Fibroblast of the aortic adventitia (primary cell): ENCODE measurements around the gene EFCAB3. TPM values are rescaled to one million over a fixed set of nuclear protein-coding genes. Genes with fewer than 3 reads are reported as not detected.
A peak's percentile ranks its signal among the peaks of the same experiment; 100 is the strongest.
"Not testable (repeated sequence)": the region's sequence is repeated elsewhere in the genome, so short reads cannot be mapped to it uniquely, and the experiment has no call there.

Experiments used
- DNase-seq: peaks from one replicate; pipeline ENCODE4 v3.0.0-alpha.2; 2010; ENCODE audit warnings: low read depth
- H3K4me3 ChIP-seq: 2 replicates; pipeline ENCODE4 v1.5.1; 2011; ENCODE audit warnings: low read depth, mild to moderate bottlenecking, control low read depth, low read length, moderate library complexity
- total RNA-seq: library from RNA; depleted of rRNA; stranded (reverse); fragments of >200 nt; gene quantifications from 2 replicates; pipeline ENCODE4 v1.2.3, GENCODE V29; 2012; ENCODE audit warnings: low replicate concordance
- TF ChIP-seq, protein P1 (sequence below): IDR thresholded peaks from 2 replicates; pipeline ENCODE4 v1.5.1; 2011; ENCODE audit warnings: mild to moderate bottlenecking, low read length, control low read depth, inconsistent platforms; ENCODE audit not compliant: insufficient read depth

The EFCAB3 gene
- total RNA-seq, 1 donor: not detected

DNA sequence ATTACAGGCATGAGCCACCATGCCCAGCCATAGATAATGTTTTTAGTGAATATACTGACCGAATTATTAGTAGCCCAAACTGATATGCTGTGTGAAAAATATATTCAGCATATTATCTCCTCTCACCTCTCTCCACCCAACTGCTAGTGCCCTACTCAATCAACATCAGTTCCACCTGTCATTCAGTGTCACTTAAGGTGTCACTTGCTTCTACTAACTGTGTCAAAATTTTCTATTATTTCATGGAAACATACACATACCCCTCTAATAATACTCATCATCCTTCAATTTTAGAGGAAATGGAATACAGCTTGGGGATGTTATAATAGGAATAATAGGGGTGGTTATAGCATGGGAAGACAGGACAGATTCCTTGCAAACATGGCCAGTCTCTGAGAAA lies 12.6 kb downstream of the EFCAB3 start:
- H3K4me3 ChIP-seq: no peak overlapping the region
- TF ChIP-seq, protein P1, sequence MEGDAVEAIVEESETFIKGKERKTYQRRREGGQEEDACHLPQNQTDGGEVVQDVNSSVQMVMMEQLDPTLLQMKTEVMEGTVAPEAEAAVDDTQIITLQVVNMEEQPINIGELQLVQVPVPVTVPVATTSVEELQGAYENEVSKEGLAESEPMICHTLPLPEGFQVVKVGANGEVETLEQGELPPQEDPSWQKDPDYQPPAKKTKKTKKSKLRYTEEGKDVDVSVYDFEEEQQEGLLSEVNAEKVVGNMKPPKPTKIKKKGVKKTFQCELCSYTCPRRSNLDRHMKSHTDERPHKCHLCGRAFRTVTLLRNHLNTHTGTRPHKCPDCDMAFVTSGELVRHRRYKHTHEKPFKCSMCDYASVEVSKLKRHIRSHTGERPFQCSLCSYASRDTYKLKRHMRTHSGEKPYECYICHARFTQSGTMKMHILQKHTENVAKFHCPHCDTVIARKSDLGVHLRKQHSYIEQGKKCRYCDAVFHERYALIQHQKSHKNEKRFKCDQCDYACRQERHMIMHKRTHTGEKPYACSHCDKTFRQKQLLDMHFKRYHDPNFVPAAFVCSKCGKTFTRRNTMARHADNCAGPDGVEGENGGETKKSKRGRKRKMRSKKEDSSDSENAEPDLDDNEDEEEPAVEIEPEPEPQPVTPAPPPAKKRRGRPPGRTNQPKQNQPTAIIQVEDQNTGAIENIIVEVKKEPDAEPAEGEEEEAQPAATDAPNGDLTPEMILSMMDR: no peak
- no peak for DNase-seq

DNA sequence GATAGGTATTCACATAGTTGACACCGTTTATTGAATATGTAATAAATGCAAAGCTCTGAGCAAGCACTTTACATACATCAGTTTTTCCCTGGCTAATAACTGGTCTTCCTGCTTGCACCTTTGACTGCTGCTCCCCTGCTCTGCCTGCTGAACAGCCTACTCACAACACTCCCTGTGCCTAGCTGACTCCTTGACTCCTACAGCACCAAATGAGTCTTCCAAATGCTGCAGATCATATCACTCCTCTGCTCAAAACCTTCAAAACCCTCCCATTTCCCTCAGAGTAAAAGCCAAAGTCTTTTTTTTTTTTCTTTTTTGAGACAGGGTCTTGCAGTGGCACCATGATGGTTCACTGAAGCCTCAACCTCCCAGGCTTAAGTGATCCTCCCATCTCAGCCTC lies 18.5 kb downstream of the EFCAB3 start:
- no peak for DNase-seq
- TF ChIP-seq, protein P1: no peak
- no peak overlapping the region for H3K4me3 ChIP-seq

DNA sequence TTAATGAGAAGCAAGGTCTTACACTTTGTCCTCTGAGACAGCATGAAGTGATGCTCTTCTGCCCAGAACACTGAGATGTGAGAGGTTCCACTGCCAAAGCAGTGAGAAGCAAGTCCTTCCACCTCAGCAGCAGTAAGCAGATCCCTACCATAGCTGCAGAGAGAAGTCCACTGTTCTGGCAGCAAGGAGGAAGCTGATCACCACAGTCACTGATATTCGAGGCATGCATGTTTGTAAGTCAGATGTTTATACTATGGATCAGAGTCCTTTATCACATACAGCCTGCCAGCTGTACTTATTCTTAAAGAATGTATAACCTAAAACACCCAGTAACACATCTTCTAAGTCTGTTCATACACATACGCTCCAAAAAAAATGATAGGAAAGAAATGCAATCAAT lies 25.1 kb downstream of the EFCAB3 start:
- TF ChIP-seq, protein P1: no peak
- H3K4me3 ChIP-seq: no peak overlapping the region
- DNase-seq: no peak

DNA sequence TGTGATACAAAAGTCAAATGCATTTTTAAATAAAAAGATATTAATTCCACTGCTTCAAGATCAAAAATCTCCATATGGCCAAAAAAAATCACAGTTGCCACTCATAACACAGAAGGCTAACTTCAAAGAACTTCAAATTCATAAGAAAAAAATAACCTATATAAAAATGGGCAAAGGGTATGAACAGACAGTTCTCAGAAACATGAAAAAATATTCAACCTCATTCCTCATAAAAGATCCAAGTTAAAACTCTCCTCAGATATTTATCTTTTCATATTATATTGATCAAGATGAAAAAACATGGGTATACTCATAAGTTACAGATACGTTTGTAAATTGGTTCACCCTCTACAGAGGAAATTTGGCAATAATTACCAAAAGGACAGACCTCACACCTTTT lies 32.7 kb downstream of the EFCAB3 start:
- H3K4me3 ChIP-seq, DNase-seq: not testable (repeated sequence)

DNA sequence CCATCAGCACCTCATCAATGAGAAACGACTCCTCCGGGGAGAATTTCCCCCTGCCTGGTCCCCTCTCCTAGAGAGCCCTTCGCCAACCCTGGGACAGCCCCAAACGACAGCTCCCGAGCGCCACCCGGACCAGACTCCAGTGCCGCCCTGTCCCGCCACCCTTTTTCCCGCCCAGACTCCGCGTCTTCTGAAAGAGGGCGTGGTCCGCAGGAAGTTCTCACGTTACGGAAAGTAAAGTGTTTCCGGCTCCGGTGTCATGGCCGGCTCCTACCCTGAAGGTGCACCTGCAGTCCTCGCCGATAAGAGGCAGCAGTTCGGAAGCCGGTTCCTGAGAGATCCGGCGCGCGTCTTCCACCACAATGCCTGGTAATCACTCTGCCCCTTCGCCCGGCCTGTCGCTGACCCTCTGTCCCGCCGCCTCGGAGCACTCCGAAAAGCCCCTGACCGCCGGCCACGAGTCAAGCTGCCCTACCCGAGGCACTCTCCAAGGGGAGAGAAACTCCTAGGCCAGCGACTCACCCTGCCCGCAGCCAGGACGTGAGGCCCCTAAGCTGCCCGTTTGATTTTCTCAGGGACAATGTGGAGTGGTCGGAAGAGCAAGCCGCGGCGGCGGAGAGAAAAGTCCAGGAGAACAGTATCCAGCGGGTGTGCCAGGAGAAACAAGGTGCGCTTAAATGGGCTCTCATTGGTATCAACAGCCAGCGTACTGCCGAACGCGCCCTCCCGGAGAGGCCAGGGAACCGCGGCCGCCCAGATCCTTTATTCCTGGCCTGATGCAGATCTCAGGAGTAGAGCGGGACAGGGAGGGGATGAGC lies 43.5 kb downstream of the EFCAB3 start, which contains the start of gene METTL2A:
TSS of gene METTL2A (plus strand) at position 251 of the 815 bp plus-strand sequence. CDS start at position 257, 6 bp downstream.
- peak; percentile 74 for DNase-seq
- H3K4me3 ChIP-seq: peak within 1 kb of the TSS; percentile 81
- TF ChIP-seq, protein P1: peak; percentile 40

DNA sequence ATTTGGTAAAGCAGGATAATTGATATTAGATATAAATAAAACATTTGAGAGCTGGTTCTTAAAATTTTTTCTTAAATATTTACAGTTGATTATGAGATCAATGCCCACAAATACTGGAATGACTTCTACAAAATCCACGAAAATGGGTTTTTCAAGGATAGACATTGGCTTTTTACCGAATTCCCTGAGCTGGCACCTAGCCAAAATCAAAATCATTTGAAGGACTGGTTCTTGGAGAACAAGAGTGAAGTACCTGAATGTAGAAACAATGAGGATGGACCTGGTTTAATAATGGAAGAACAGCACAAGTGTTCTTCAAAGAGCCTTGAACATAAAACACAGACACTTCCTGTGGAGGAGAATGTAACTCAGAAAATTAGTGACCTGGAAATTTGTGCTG lies 45.9 kb downstream of the EFCAB3 start:
- H3K4me3 ChIP-seq, DNase-seq: not testable (repeated sequence)

DNA sequence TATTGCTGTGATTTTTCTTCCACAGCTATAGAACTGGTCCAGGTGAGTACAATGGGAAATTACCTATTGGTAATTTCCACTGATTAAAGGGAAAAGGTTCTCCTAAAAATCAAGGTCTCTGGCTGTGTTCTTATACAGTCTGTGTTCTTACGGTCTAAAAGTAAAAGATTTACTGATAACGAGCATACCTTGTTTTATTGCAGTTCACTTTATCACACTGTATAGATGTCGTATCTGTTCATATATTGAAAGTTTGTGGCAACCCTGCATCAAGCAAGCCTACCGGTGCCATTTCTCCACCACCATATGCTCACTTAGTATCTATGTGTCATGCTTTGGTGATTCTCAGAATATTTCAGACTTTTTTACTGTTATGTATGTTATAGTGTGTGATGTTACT lies 54.9 kb downstream of the EFCAB3 start:
- DNase-seq: not testable (repeated sequence)

DNA sequence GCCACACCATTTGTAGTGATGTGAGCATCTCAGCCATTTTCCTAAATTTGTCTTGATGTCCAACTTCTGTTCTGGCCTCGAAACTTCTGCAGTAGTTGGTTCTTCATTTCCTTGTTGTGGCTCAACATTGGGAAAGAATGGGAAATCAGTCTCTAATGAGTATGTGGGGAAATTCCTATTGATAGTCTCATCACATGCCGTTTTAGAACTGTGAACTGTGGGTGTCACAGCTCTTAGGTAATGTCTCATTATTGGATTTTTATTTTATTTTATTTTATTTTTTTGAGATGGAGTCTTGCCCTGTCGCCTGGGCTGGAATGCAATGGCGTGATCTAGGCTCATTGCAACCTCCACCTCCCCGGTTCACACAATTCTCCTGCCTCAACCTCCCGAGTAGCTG lies 60.8 kb downstream of the EFCAB3 start:
- DNase-seq, H3K4me3 ChIP-seq: not testable (repeated sequence)

More for the DNA sequence above, 54.9 kb downstream of the EFCAB3 start:
- H3K4me3 ChIP-seq: not testable (repeated sequence)

DNA sequence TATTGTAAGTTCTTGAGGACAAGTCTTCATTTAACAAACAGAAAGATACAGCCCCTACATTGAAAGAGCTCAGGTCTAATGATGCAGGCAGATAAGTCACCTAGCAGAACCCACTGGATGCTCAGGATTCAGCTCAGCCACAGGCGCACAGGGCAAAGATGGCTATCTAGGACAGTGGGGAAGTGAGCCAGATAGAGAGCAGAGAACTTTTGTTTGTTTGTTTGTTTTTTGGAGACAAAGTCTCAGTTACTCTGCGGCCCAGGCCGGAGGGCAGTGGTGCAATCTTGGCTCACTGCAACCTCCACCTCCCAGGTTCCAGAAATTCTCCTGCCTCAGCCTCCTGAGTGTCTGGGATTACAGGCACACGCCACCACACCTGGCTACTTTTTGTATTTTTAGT lies 63.7 kb downstream of the EFCAB3 start:
- TF ChIP-seq, protein P1: no peak
- no peak overlapping the region for H3K4me3 ChIP-seq
- no peak for DNase-seq

DNA sequence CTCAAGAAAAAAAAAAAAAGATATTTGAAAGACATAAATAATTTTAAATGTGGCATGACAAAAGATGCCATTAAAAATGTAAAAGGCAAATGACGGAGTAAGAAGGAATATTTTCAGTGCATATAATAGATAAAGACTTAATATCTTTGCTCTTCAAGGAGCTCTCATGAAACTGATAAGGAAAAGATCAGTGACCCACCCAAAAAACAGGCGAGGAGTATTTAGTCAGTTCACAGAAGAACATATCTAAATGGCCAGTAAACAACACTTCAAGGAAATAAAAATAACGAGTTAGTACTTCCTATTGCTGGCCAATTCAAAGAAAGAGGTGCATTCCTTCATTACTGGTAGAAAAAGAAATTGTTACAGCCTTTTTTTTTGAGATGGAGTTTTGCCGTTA lies 65.4 kb downstream of the EFCAB3 start:
- not testable (repeated sequence) for DNase-seq, H3K4me3 ChIP-seq

DNA sequence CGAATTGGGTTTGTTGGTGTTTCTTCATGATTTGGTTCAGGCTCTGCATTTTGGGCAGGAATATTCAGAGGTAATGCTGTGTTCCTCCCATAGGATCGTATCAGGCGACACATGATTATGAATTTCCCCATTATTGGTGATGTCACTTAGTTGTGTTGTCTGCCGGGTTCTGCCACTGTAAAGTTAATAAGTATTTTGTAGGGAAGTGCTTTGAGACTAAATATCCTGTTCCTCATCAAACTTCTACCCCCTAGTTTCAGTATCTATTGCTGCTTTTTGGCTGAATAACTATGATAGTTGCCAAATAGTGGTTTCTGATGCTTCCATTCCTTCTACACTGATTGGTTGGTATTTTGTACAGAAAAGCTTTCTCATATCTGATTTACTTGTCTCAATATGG lies 71.8 kb downstream of the EFCAB3 start:
- DNase-seq, H3K4me3 ChIP-seq: not testable (repeated sequence)

DNA sequence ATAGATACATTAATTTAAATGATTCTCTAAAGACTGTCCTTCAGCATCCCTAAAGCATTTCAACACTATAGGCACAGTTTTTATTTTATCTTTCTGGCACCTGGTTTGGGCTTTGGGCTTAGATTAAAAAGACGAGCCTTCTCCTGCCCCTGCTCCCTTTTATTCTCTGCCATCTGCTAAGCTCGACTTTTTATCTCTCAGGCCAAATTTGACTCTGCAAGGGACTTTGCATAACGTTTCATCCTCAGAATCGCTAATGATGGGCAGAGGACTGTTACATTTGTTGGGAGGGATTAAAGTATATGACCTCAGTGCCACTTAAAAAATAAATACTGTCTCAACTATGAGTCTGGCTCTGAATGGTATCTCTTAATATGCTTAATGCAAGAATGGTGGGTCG lies 72.7 kb downstream of the EFCAB3 start:
- not testable (repeated sequence) for DNase-seq, H3K4me3 ChIP-seq

DNA sequence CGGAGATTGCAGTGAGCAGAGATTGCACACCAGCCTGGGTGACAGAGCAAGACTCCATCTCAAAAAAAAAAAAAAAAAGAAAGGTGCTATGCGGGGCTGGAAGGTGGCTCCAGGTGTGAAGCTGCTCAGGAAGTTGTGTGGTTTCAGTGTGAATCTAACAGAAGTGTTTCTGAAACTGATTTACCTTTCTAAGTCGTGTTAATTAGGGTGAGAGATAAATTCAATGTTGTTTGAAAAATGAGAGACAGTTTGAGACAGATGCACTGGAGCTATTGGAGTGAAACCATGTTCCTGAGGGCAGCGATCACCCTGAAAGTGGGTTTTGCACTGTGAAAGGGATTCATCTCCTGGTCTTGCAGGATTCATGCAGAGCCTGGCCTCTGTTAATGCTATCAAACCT lies 73.3 kb downstream of the EFCAB3 start:
- H3K4me3 ChIP-seq, DNase-seq: not testable (repeated sequence)
